ENCODE results near the gene NDUFA12.

NDUFA12 gene

GRCh38 chr12:94979941-94980340 is 23.6 kb downstream of the NDUFA12 start:
- no peak for DNase-seq

GRCh38 chr12:94977766-94978468 is 25.6 kb downstream of the NDUFA12 start:
- DNase-seq = no peak

- no peak for DNase-seq
Measured at GRCh38 chr12:94973221-94973620, 30.3 kb downstream of the NDUFA12 start.

- DNase-seq = no peak
Measured at GRCh38 chr12:94972795-94973194, 30.7 kb downstream of the NDUFA12 start.

- DNase-seq = no peak
Measured at GRCh38 chr12:94971923-94972322, 31.6 kb downstream of the NDUFA12 start.

GRCh38 chr12:94970560-94970959 is 32.9 kb downstream of the NDUFA12 start:
- DNase-seq = no peak

- DNase-seq = no peak
Measured at GRCh38 chr12:94969424-94969823, 34.1 kb downstream of the NDUFA12 start.

- no peak for DNase-seq
Measured at GRCh38 chr12:94965982-94966630, 37.4 kb downstream of the NDUFA12 start.

- DNase-seq = no peak
Measured at GRCh38 chr12:94963649-94964048, 39.8 kb downstream of the NDUFA12 start.

- DNase-seq = no peak
Measured at GRCh38 chr12:94962670-94963069, 40.8 kb downstream of the NDUFA12 start.

GRCh38 chr12:94961911-94962310 is 41.6 kb downstream of the NDUFA12 start:
- no peak for DNase-seq

- DNase-seq = no peak
Measured at GRCh38 chr12:94961256-94961824, 42.2 kb downstream of the NDUFA12 start.

GRCh38 chr12:94957006-94957405 is 46.5 kb downstream of the NDUFA12 start:
- DNase-seq = no peak

- no peak for DNase-seq
Measured at GRCh38 chr12:94954948-94955592, 48.4 kb downstream of the NDUFA12 start.

GRCh38 chr12:94954029-94954685 is 49.3 kb downstream of the NDUFA12 start:
- DNase-seq = no peak

- DNase-seq = no peak
Measured at GRCh38 chr12:94952325-94952724, 51.2 kb downstream of the NDUFA12 start.

- no peak for DNase-seq
Measured at GRCh38 chr12:94951071-94951934, 52.2 kb downstream of the NDUFA12 start.

GRCh38 chr12:94948232-94948810 is 55.2 kb downstream of the NDUFA12 start:
- no peak for DNase-seq

GRCh38 chr12:94942663-94943062 is 60.8 kb downstream of the NDUFA12 start:
- DNase-seq = no peak

- DNase-seq = peak; percentile 3
Measured at GRCh38 chr12:94941440-94941862, 62.0 kb downstream of the NDUFA12 start.

- DNase-seq = no peak
Measured at GRCh38 chr12:94940771-94941170, 62.7 kb downstream of the NDUFA12 start.

GRCh38 chr12:94938583-94938982 is 64.9 kb downstream of the NDUFA12 start:
- DNase-seq = no peak
